Common myeloid progenitor, CD34-positive (primary cell): Measurements from ENCODE around the gene ANKRD23.
"Not testable (repeated sequence)": the region's sequence is repeated elsewhere in the genome, so short reads cannot be mapped to it uniquely, and the experiment has no call there.

Experiments
- CTCF ChIA-PET: fragments of 350-600 bp; sonication (Branson Sonifier 250); formaldehyde crosslinking; loops from one replicate; lab custom pipeline; 2021; ENCODE audit warnings: antibody characterized with exemption; lab: Charles Lee
- POLR2A ChIA-PET: fragments of 350-600 bp; sonication (Branson Sonifier 250); formaldehyde crosslinking; loops from one replicate; lab custom pipeline; 2021; ENCODE audit warnings: antibody characterized with exemption; lab: Charles Lee
- DNase-seq, 3 donors: peaks; one replicate each; pipeline versions ENCODE4 v3.0.0 to v3.0.0-alpha.2; 2013
- H3K27ac ChIP-seq, 2 experiments: 1 replicate in 1 of 2; 2 replicates in 1 of 2; pipeline ENCODE4 v1.7.0; 2013; ENCODE audit warnings: inconsistent platforms in 2 of 2, low read length in 2 of 2, mild to moderate bottlenecking in 2 of 2, low read depth in 1 of 2, moderate library complexity in 1 of 2; ENCODE audit not compliant: severe bottlenecking in 2 of 2, insufficient read depth in 1 of 2, poor library complexity in 1 of 2
- H3K27me3 ChIP-seq, 5 experiments: replicated peaks in 2 of 5; 1 replicate in 3 of 5; 2 replicates in 2 of 5; pipeline versions ENCODE4 v1.6.1 to v1.7.0; 2013; ENCODE audit warnings: low read length in 4 of 5, mild to moderate bottlenecking in 2 of 5, moderate library complexity in 2 of 5, inconsistent platforms in 1 of 5; ENCODE audit not compliant: insufficient read depth in 5 of 5, control insufficient read depth in 4 of 5
- H3K36me3 ChIP-seq, 4 experiments: 1 replicate in 2 of 4; 2 replicates in 2 of 4; pipeline versions ENCODE4 v1.6.1 to v1.7.0; 2013; ENCODE audit warnings: low read length in 3 of 4, control low read depth in 1 of 4, mild to moderate bottlenecking in 1 of 4; ENCODE audit not compliant: control insufficient read depth in 4 of 4, insufficient read depth in 4 of 4
- H3K4me1 ChIP-seq, 4 experiments: 1 replicate in 3 of 4; 2 replicates in 1 of 4; pipeline versions ENCODE4 v1.6.1 to v1.7.1; 2013; ENCODE audit warnings: low read length in 3 of 4, mild to moderate bottlenecking in 3 of 4, control low read depth in 1 of 4, inconsistent platforms in 1 of 4, moderate library complexity in 1 of 4; ENCODE audit not compliant: control insufficient read depth in 4 of 4, insufficient read depth in 4 of 4; ENCODE audit errors: control extremely low read depth in 1 of 4
- H3K4me3 ChIP-seq, 7 experiments: 1 replicate in 4 of 7; 2 replicates in 3 of 7; pipeline versions ENCODE4 v1.5.1 to v1.7.0; 2013; ENCODE audit warnings: mild to moderate bottlenecking in 7 of 7, low read length in 6 of 7, moderate library complexity in 6 of 7, inconsistent platforms in 2 of 7, low read depth in 2 of 7, control low read depth in 1 of 7; ENCODE audit not compliant: insufficient read depth in 4 of 7, control insufficient read depth in 1 of 7; ENCODE audit errors: extremely low read depth in 1 of 7
- H3K9me3 ChIP-seq, 5 experiments: 1 replicate in 4 of 5; 2 replicates in 1 of 5; pipeline versions ENCODE4 v1.6.1 to v1.7.1; 2013; ENCODE audit warnings: low read length in 4 of 5, mild to moderate bottlenecking in 2 of 5, inconsistent platforms in 1 of 5, low read depth in 1 of 5, moderate library complexity in 1 of 5; ENCODE audit not compliant: control insufficient read depth in 4 of 5, insufficient read depth in 2 of 5; ENCODE audit errors: control extremely low read depth in 1 of 5
- WGBS: methylation state at CpG from one replicate; pipeline ENCODE4 v1.1.5; 2013; ENCODE audit not compliant: insufficient coverage; 5-methylcytosine and 5-hydroxymethylcytosine counted together

ANKRD23 gene

DNA sequence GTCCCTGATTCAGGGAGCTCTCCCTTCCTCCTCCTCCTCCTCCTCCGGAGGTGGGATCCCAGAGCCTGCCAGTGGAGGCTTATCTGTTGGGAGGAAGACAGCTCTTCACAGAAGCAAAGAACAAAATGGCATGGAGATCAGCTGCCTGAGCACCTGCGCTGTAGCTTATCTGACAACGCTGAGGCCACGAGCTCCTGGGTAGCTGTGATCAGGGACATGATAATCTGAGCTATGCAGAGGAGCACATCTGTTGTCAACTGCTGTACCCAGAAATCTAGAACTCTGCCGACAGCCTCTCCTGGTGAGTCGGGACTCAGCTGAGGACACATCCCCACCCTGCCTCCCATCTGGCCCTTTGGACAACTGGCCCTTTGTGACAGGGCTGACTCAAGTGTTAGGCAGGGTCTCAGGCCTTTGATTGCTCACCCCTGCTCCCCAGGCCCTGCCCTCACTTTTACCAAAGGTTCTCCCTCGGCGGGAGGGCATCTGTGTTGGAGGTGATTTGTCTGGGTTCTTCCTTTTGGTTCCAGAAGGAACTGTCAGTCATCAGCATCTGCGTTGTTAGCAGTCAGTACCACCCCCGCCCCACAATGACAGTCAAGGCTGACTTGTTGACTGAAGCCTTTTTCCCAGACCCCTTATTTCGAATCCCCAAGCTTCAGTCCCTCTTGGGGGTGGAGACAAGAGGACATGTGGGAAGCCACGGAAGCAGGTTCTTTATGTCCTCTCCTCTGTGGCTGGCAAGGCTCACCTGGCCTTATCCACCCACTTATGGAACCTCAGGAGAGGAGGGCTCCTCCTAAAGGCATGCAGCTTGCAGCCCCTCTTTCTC is 33.7 kb downstream of the ANKRD23 start:
- POLR2A ChIA-PET, result no interaction called here
- CTCF ChIA-PET, result interaction anchor here (1.9 kb wide), 1 partner anchor 9 kb away, joined by 5 read pairs; no protein-coding TSS in a partner anchor

DNA sequence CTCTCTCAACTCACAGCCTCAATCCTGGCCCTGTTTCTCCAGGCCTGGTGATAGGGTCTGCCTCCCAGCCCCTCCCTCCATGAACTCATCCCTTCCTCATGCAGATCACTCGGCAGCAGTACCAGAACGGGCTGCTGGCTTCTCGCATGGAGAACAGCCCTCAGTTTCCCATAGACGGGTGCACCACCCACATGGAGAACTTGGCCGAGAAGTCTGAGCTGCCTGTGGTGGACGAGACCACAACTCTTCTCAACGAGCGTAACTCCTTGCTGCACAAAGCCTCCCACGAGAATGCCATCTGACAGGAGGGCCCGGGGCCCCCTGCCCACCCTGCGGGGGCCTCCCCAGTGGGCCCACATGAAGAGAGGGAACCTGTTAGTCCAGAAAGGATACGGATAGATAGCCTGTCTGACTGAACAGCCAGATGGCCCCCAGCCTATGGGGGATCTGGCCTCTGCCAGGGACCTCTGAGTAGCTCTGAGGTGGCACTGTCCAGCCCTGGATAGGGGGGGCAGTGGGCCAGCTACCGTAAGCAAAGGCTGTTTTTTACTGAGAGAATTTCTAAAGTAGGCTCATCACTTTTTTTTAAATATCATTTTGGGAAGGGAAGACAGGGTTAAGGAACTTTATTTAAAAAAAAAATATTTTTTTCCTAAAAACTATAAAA is 34.5 kb downstream of the ANKRD23 start:
- ChIA-PET CTCF (interaction anchor here (1.9 kb wide), 1 partner anchor 9 kb away, joined by 5 read pairs; no protein-coding TSS in a partner anchor), POLR2A (no interaction called here)
- H3K4me1 ChIP-seq, result no peaks in the 10 kb centered on the region
- H3K4me3 ChIP-seq, result no peak overlapping the region
- peaks cover 2 to 42% (median 32%) of the 10 kb centered on the region in 4 experiments for H3K36me3 ChIP-seq
- no peak overlapping the region for H3K27ac ChIP-seq
- 96% methylated on average over 12 of the region's 13 CpGs for WGBS
- H3K9me3 ChIP-seq, result no peaks in the 10 kb centered on the region
- no peaks in the 10 kb centered on the region for H3K27me3 ChIP-seq
- DNase-seq, result no peak

More for the DNA sequence above, 33.7 kb downstream of the ANKRD23 start:
- no peak for DNase-seq
- no peak overlapping the region for H3K4me3 ChIP-seq
- H3K27ac ChIP-seq, result no peak overlapping the region
- H3K27me3 ChIP-seq, result no peaks in the 10 kb centered on the region
- H3K36me3 ChIP-seq, result peaks cover 2 to 42% (median 32%) of the 10 kb centered on the region in 4 experiments
- 90% methylated on average over 10 of the region's 12 CpGs for WGBS
- H3K9me3 ChIP-seq, result no peaks in the 10 kb centered on the region
- H3K4me1 ChIP-seq, result peaks cover 1 to 2% (median 2%) of the 10 kb centered on the region in 4 experiments

DNA sequence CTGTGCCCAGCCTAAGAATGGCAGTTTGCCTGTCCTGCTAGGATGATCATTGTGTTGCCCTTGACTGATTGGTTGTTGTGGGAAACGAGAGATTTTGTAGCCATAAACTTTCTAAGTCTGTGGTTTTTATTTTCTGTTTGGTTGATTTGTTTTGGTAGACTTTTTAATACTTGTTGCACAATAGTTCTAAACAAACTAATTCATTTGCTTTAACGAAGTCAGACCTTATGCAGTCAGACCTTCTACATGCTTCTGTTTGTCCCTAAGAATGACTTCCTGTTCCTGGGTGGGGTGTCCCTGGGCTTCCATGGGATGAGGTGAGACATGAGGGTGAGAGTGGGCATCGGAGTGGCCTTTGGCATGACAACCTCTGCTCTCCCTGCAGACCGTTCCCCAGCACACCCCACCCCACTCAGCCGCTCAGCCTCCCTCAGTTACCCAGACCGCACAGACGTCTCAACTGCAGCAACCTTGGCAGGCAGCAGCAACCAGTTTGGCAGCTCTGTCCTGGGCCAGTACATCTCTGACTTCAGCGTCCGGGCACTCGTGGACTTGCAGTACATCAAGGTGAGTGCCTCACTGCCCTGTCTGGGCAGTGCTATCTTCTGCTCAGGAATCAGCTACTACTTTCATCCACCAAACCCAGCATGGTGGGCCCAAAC is 35.5 kb downstream of the ANKRD23 start:
- Histone ChIP-seq H3K36me3 (peaks cover 2 to 44% (median 32%) of the 10 kb centered on the region in 4 experiments), H3K4me3 (no peak overlapping the region), H3K4me1 (no peaks in the 10 kb centered on the region), H3K9me3 (no peaks in the 10 kb centered on the region), H3K27ac (no peak overlapping the region), H3K27me3 (no peaks in the 10 kb centered on the region)
- CTCF ChIA-PET, result no interaction called here
- no peak for DNase-seq
- POLR2A ChIA-PET, result no interaction called here
- WGBS, result 97% methylated on average over 6 of the region's 10 CpGs

DNA sequence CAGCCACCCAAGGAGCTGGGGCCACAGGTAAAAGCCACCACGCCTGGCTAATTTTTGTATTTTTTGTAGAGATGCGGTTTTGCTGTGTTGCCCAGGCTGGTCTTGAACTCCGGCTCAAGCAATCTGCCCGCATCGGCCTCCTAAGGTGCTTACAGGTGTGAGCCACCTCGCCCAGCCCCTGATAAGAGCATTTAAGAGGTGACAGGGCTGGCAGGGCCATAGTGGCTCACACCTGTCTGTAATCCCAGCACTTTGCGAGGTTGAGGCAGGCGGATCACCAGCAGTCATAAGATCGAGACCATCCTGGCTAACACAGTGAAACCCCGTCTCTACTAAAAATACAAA is 36.7 kb downstream of the ANKRD23 start:
- Histone ChIP-seq H3K9me3 (no peaks in the 10 kb centered on the region), H3K4me3 (no peak overlapping the region), H3K27me3 (no peaks in the 10 kb centered on the region), H3K36me3 (peaks cover 4 to 50% (median 29%) of the 10 kb centered on the region in 4 experiments), H3K27ac (no peak overlapping the region), H3K4me1 (no peaks in the 10 kb centered on the region)
- ChIA-PET POLR2A (no interaction called here), CTCF (interaction anchor here (0.6 to 1.5 kb wide), 4 partner anchors 43 to 200 kb away, joined by 3 to 4 read pairs (median 3); no protein-coding TSS in a partner anchor)
- WGBS, result 95% methylated on average over 9 of the region's 10 CpGs
- no peak for DNase-seq

DNA sequence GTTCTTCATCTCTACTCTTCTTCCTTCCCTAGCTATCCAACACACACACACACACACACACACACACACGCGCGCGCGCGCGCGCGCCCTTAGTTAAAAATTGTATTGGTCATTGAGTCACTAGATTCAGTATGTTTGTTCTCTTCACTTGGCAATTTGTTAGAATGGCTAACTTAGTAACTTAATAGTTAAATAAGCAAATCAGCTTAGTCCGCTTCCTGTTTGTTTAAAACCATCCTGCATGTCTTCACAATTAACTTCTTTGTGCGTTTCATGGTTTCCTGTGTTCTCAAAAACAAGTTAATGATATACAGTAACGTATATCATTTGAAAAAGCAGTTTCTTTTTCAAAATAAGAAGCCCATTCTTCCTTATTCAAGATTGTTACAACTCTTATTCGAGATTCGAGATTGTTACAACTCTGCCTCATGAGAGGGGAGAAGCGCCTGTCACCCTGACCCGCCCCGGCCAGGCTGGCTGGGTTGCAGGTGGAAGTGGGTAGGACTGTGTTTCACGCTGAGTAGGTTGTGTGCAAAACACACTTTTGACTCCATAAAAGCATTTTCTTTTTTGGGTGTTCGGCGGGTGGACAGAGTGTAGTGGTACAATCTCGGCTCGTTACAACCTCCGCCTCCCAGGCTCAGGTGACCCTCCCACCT is 37.2 kb downstream of the ANKRD23 start:
- no peaks in the 10 kb centered on the region for H3K27me3 ChIP-seq
- no peak overlapping the region for H3K4me3 ChIP-seq
- POLR2A ChIA-PET, result no interaction called here
- 96% methylated on average over 11 of the region's 23 CpGs for WGBS
- DNase-seq, result no peak
- H3K36me3 ChIP-seq, result peaks cover 6 to 52% (median 31%) of the 10 kb centered on the region in 4 experiments
- no peaks in the 10 kb centered on the region for H3K4me1 ChIP-seq
- no peak overlapping the region for H3K27ac ChIP-seq
- CTCF ChIA-PET, result interaction anchor here (1.0 to 1.8 kb wide), 5 partner anchors 9 to 199 kb away, joined by 3 to 4 read pairs (median 3); no protein-coding TSS in a partner anchor
- H3K9me3 ChIP-seq, result no peaks in the 10 kb centered on the region

DNA sequence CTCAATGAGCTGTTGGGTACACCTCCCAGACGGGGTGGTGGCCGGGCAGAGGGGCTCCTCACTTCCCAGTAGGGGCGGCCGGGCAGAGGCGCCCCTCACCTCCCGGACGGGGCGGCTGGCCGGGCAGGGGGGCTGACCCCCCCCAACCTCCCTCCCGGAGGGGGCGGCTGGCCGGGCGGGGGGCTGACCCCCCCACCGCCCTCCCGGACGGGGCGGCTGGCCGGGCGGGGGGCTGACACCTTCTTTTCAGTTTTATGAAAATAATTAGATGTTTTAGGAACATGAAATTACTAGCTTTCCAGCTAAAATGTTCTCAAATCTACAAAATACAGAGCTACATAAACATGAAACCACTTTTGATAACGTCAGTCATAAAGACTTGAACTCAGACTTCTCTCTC is 37.9 kb downstream of the ANKRD23 start:
- CTCF ChIA-PET, result interaction anchor here (1.0 to 1.8 kb wide), 3 partner anchors 10 to 199 kb away, joined by 3 to 4 read pairs (median 3); no protein-coding TSS in a partner anchor

More for the DNA sequence above, 37.9 kb downstream of the ANKRD23 start:
- H3K27me3 ChIP-seq, H3K4me1 ChIP-seq, DNase-seq, H3K4me3 ChIP-seq, H3K9me3 ChIP-seq, H3K27ac ChIP-seq, POLR2A ChIA-PET: not testable (repeated sequence)
- no CpG with 5 or more reads among the region's 20 CpGs for WGBS
- H3K36me3 ChIP-seq, result peaks cover 7 to 51% (median 32%) of the 10 kb centered on the region in 4 experiments
